Right kidney (tissue), 1 donor: ENCODE data around the gene COA1.
A peak's percentile ranks its signal among the peaks of the same experiment; 100 is the strongest.

Experiments
- DNase-seq: peaks from one replicate; pipeline ENCODE4 v3.0.0-alpha.2; 2016

COA1 gene

DNA sequence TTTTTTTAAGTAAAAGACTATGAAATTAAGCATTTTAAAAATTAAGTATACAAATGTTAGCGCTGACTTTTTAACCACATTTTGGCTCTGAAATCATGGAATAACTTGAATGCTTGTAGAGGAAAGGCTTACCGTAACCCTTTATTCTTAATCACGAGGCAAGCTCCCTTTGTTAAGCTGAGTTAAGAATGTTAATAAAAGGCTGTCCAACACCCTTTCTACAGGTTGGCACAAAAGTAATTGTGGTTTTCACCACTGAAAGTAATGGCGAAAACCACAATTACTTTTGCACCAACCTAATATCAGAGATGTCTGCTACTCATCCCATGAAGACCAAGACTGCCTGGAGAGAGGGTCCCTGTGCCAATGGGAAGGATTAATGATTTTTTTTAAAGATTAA, 75.9 kb downstream of the COA1 start:
- DNase-seq = no peak

DNA sequence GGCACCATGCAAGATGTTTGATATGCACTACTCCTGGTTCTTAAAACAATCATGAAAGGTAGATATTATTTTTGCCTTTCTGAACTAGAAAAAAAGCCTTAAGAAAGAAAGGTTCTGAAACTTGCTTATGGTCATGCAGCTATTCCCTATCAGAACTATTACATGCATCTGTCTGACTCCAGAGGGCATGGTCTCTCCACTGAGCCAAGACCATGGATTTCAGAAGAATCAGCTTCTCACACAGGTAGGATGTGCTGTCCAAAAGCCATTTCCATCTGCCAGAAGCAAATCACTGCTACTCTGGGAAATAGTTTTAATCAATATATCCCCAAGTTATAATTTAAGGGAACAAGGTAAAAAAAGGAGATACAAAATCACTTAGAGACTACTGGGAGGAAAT, 77.0 kb downstream of the COA1 start:
- no peak for DNase-seq

DNA sequence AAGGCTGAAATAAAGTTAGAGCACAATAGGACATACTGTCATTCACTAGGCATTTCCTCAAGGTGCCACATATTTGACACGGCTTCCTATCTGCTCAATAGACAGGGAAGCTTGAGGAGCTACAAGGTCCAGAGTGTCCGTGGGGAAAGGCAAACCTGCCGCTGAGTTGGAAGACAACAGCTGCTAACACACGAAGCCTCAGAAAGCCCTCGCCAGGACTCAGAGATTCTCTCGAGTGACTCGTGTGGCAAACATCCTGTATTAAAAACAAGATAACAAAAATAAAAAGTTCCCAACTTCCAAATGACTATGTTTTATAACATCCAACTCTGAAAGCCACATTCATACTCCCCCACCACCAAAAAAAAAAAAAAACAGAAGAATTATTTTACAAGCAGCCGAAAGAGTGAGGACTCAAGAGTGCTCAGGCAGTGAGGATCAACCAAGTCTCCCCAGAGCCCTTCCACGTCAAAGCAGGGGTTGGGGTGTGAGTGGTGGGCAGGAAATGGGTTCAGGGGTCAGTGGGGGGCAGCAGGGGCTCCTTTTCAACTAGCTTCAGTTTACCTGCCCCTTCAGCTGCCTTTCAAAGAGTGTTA, 78.8 kb downstream of the COA1 start:
- DNase-seq = no peak

GRCh38 chr7:43649755-43650274, 79.5 kb downstream of the COA1 start:
- no peak for DNase-seq

GRCh38 chr7:43648473-43649406, 80.6 kb downstream of the COA1 start:
- no peak for DNase-seq

- DNase-seq = no peak
Observed at GRCh38 chr7:43647673-43648472, 81.5 kb downstream of the COA1 start.

- DNase-seq = no peak
Observed at GRCh38 chr7:43647339-43647672, 82.0 kb downstream of the COA1 start.

- DNase-seq = no peak
Observed at GRCh38 chr7:43646603-43647338, 82.6 kb downstream of the COA1 start.

- DNase-seq = no peak
Observed at GRCh38 chr7:43645699-43646226, 83.6 kb downstream of the COA1 start.

- DNase-seq = no peak
Observed at GRCh38 chr7:43643846-43644245, 85.5 kb downstream of the COA1 start.

DNA sequence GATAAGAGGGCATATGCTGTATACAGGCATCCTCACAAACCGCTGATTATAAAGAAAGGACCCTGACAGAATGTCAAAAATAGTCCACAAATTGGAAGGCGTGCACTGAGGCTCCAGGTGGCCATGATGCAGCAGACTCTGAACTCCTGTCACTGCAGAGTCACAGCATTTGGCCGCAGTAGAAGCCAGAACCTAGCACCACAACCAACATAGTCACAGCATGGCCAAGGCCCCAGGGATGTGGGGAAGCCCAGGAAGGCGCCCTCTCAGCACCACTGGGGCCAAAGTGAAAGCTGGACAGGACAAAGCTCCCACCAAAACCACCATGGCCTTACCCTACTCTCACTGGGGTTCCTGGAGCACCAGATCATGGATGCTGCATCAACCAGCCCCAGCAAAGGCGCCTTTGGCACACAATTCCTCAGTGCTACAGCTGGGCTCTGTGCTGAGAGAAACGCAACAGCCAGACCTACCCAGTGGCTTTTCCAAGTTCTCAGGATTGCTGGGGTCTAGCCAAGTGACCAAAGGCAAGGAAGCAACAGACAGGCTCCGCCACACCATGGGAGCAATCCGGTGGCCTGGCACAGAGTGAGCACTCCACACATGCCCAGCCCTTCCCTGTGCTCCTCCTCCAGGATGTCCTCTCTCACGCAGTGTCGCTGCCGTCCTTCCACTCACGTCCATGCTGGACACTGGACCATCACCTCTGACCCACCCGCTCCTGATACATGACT, 86.3 kb downstream of the COA1 start:
- DNase-seq = no peak

DNA sequence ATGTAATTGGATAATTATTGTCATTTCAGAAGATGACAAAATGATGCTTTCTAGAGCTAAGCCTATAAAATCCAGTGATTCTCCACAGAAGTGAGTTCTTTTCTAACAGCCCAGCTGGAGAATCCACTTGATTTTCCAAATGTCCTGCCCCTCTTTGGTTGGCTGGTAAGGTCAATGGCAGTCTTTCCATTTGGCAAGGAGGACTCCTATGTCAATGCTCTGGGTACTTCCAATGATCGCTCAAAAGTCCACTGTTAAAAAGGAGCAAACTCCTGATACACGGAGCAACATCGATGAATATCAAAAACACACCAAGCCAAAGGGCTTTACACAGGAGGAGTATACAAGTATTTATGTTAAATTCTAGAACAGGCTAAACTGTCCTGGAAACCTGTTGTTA, 88.6 kb downstream of the COA1 start:
- no peak for DNase-seq

GRCh38 chr7:43639858-43640491, 89.3 kb downstream of the COA1 start:
- DNase-seq = peak; percentile 20

GRCh38 chr7:43637114-43637806, 92.1 kb downstream of the COA1 start:
- no peak for DNase-seq

GRCh38 chr7:43636093-43636492, 93.2 kb downstream of the COA1 start:
- no peak for DNase-seq

- DNase-seq = no peak
Observed at GRCh38 chr7:43634384-43634783, 94.9 kb downstream of the COA1 start.

DNA sequence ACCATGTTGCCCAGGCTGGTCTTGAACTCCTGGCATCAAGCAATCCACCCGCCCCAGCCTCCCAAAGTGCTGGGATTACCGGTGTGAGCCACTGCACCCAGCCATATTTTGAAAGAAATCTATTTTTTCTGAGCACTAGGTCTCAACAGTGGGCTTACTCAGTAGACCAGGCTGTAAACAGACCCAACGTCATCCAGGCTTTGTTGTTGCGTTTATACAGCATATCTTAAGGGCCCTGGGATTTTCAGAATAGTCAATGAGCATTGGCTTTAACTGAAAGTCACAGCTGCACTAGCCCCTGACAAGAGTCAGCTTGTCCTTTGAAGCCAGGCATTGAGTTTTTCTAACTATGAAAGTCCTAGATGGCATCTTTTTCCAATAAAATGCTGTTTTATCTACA, 96.6 kb downstream of the COA1 start:
- DNase-seq = no peak

- no peak for DNase-seq
Observed at GRCh38 chr7:43631559-43631958, 97.8 kb downstream of the COA1 start.

DNA sequence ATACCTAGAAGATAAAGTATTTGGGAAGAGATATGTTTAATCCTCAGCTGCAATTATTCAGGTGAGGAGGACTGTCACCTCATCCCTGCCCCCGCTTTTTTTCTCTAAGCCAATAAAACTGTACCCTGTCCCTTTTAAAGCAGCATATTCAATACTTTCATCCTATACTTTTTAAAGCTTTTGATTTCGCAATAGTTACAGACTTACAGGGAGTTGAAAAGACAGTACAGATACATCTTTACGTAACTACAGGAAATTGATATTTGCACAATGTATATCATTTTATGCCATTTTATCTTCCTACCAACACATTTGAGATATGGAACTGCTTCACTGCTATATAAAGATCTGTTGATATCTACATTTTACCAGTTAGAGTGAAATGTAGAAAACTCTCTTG, 98.8 kb downstream of the COA1 start:
- no peak for DNase-seq

DNA sequence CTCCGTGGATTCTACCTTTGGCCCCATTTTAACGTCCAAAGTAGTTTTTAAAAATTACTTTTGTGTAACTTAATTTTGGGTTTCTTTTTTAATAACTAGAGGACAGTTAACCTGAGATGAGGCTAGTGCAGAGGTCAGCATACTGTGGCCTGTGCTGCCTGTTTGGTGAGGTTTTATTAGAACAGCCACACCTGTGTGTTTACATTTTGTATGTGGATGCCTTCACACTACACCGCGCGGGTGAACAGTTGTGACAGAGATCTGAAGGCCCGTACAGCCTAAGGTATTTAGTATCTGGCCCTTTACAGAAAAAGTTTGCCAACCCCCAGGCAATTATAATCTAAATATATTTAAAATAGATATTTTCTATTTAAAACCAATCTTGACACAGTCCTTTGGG, 99.5 kb downstream of the COA1 start:
- DNase-seq = no peak
